GM12873 (cell line): ENCODE results near the gene MRPL36.

Experiments used
- TF ChIP-seq, protein P1 (sequence below): IDR thresholded peaks from 2 replicates; pipeline ENCODE4 v1.5.1; 2012; ENCODE audit warnings: low read depth, mild to moderate bottlenecking, moderate library complexity, low read length, control low read depth; ENCODE audit not compliant: insufficient read depth; ENCODE audit errors: missing control alignments

MRPL36 gene

DNA sequence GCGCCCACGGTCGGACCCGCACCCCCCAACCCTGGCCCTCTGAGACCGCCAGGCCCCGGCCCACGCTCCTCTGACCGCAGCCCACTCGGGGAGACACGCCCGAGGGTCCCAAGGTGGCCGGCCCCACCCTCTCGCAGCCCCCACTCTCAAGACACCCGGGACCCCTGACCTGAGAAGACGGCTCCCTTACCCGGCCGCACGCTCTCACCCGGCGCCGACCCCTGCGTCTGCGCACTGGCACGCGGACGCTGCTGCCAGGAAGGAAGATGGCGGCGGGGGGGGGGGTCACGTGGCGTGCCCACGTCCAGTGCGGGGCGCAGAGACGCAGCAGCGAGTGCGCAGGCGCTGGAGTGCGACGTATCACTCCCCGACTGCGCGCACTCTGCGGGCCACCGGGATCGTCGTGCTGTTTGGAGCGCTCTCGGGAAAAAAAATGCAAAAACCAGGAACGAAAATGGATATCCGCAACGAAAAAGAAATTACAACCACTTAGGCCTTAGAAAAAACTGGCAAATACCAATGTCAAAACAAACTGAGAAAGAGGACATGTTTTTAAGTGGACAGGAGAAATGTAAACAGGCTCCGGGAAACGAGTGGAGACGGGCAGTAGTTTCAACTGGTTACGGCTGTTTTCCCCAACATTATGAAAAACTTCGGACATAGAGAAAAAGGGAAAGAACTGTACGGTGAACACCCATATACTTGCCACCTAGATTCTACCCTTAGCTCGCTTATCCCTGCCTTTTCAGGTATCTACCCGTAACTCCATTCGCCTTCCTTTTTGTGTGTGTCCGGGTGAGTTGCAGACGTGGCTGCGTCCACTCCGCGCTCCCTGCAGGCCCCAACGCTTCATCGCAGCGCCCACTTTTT is at the start of gene MRPL36:
TSS of gene MRPL36 (minus strand) at position 236 of the 870 bp plus-strand sequence. CDS start 902 bp downstream, outside the sequence.
- TF ChIP-seq, protein P1, sequence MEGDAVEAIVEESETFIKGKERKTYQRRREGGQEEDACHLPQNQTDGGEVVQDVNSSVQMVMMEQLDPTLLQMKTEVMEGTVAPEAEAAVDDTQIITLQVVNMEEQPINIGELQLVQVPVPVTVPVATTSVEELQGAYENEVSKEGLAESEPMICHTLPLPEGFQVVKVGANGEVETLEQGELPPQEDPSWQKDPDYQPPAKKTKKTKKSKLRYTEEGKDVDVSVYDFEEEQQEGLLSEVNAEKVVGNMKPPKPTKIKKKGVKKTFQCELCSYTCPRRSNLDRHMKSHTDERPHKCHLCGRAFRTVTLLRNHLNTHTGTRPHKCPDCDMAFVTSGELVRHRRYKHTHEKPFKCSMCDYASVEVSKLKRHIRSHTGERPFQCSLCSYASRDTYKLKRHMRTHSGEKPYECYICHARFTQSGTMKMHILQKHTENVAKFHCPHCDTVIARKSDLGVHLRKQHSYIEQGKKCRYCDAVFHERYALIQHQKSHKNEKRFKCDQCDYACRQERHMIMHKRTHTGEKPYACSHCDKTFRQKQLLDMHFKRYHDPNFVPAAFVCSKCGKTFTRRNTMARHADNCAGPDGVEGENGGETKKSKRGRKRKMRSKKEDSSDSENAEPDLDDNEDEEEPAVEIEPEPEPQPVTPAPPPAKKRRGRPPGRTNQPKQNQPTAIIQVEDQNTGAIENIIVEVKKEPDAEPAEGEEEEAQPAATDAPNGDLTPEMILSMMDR, result no peak

DNA sequence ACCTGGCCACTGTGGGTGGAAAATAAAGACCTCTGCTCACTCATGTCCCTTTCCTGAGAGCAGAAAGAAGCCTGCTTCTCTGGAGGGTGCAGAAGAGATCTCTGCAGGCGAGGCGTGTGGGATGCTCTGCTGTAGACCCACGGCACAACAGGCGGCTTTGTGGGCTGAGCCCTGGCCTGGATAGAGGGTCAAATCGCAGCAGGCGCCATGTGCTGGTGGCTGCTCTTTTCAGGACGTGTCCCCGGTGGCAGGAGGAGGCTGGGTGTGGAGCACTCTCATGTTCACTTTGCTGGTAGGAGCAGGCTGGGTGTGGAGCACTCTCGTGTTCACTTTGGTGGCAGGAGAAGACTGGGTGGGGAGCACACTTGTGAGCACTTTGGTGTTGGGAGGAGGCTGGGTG is 48.0 kb upstream of the MRPL36 start:
- TF ChIP-seq, protein P1, result no peak

DNA sequence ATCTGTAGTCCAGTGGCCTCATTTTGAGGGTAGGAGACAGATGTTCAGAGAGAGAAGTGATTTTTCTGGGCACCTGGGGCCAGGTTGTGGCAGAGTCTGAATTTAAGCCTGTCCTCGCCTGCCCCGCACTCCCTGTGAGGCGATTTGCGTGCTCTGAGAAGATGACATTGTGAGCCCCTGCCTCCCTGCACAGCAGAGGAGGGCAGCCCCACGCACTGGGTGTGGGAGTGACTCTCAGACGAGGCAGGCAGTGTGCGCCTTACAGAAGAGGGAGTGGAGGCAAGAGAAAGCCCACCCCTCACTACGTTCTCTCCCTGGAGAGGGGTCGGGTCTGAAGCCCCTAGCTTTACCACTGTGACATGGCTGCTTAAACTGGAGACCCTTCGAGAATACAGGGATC is 47.4 kb upstream of the MRPL36 start:
- TF ChIP-seq, protein P1, result no peak

DNA sequence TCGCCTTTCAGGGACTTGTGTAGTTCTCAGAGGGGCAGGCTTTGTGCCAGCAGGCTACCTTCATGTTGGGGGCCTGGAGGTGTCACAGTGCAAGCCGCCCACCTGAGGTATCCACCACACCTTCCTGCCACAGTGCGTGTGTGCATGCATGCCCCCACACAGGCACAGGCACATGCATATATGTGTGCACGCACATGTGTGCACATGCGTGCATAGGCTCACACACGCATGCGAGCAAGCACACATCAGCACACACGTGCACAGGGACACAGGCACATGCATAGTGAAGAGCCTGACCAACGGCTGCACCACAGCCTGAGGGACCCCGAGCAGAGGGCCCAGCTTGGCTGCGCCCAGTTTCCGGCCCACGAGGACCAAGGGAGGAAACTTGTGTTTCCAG is 46.9 kb upstream of the MRPL36 start:
- TF ChIP-seq, protein P1, result no peak

DNA sequence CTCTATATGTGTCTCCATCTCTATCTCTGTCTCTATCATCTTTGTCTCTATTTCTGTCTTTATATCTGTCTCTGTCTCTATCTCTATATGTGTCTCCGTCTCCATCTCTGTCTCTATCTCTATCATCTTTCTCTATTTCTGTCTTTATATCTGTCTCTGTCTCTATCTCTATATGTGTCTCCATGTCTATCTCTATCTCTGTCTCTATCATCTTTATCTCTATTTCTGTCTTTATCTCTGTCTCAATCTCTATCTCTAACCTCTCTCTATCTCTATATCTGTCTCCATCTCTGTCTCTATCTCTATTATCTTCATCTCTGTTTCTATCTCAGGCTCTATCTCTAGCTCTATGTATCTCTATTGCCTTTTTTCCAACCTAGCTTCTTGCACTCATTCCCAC is 46.1 kb upstream of the MRPL36 start:
- TF ChIP-seq, protein P1, result no peak

DNA sequence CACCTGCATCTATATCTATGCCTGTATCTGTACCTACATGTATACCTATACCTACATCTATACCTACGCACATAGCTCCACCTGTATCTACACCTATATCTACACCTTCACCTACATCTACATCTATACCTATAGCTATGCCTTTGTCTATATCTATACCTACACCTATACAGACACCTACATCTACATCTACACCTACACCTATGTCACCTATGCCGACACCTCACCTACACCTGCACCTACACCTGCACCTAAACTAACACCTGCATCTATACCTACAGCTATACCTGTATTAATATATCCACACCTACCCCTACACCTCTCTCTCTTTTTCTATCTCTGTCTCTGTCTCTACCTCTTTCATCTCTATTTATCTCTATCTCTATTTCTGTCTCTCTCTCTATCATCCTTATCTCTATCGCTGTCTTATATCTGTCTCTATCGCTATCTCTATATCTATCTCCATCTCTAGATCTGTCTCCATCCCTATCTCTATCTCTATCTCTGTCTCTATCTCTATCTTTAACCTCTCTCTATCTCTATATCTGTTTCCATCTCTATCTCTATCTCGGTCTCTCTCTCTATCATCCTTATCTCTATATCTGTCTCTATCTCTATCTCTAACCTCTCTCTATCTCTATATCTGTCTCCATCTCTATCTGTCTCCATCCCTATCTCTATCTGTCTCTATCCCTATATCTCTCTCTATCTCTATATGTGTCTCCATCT is 45.2 kb upstream of the MRPL36 start:
- TF ChIP-seq, protein P1, result no peak
